Neuronal stem cell (in vitro differentiated cells): ENCODE measurements around the gene TIMM13.

Source experiments
- DNase-seq: peaks from one replicate; pipeline ENCODE4 v3.0.0-alpha.2; 2013; ENCODE audit warnings: low spot score
- H2AFZ ChIP-seq: one replicate; pipeline ENCODE4 v1.6.1; 2013; ENCODE audit warnings: mild to moderate bottlenecking, low read length, inconsistent platforms
- H2AK5ac ChIP-seq: 2 replicates; pipeline ENCODE4 v1.6.1; 2013; ENCODE audit warnings: low read depth, mild to moderate bottlenecking, inconsistent platforms, low read length, moderate library complexity, mixed read lengths
- H2BK120ac ChIP-seq: 2 replicates; pipeline ENCODE4 v1.6.1; 2013; ENCODE audit warnings: low read depth, mild to moderate bottlenecking, inconsistent platforms, low read length, moderate library complexity, mixed read lengths
- H2BK12ac ChIP-seq: one replicate; pipeline ENCODE4 v1.6.1; 2013; ENCODE audit warnings: low read length, inconsistent platforms
- H2BK15ac ChIP-seq: 2 replicates; pipeline ENCODE4 v1.6.1; 2013; ENCODE audit warnings: mild to moderate bottlenecking, low read length, inconsistent platforms, mixed read lengths
- H2BK5ac ChIP-seq: one replicate; pipeline ENCODE4 v1.6.1; 2013; ENCODE audit warnings: inconsistent platforms, mild to moderate bottlenecking, low read length, moderate library complexity
- H3K14ac ChIP-seq: one replicate; pipeline ENCODE4 v1.6.1; 2013; ENCODE audit warnings: low read length, inconsistent platforms
- H3K18ac ChIP-seq: 2 replicates; pipeline ENCODE4 v1.6.1; 2013; ENCODE audit warnings: low read length, inconsistent platforms
- H3K23ac ChIP-seq: 2 replicates; pipeline ENCODE4 v1.6.1; 2013; ENCODE audit warnings: low read depth, mild to moderate bottlenecking, mixed read lengths, low read length, inconsistent platforms; ENCODE audit not compliant: poor library complexity
- H3K27ac ChIP-seq: replicated peaks from 3 replicates; pipeline ENCODE4 v1.5.1; 2013; ENCODE audit warnings: low read length, inconsistent platforms
- H3K27me3 ChIP-seq, 3 experiments: 2 replicates each; pipeline ENCODE4 v1.6.1; 2013; ENCODE audit warnings: low read length in 3 of 3, mild to moderate bottlenecking in 2 of 3, inconsistent platforms in 1 of 3, low read depth in 1 of 3, mixed read lengths in 1 of 3, moderate library complexity in 1 of 3; ENCODE audit not compliant: control insufficient read depth in 3 of 3, insufficient read depth in 3 of 3
- H3K36me3 ChIP-seq, 2 donors: replicated peaks in 1 of 2; 2 replicates each; pipeline ENCODE4 v1.6.1; 2013; ENCODE audit warnings: low read length in 2 of 2; ENCODE audit not compliant: control insufficient read depth in 2 of 2, insufficient read depth in 2 of 2
- H3K4ac ChIP-seq: 2 replicates; pipeline ENCODE4 v1.6.1; 2013; ENCODE audit warnings: inconsistent platforms, mild to moderate bottlenecking, low read length, moderate library complexity
- H3K4me1 ChIP-seq, 2 donors: 1 replicate in 1 of 2; 2 replicates in 1 of 2; pipeline ENCODE4 v1.6.1; 2013; ENCODE audit warnings: low read length in 2 of 2, low read depth in 1 of 2; ENCODE audit not compliant: control insufficient read depth in 2 of 2, insufficient read depth in 1 of 2
- H3K4me2 ChIP-seq: one replicate; pipeline ENCODE4 v1.6.1; 2013; ENCODE audit warnings: mild to moderate bottlenecking, low read length, inconsistent platforms; ENCODE audit not compliant: insufficient read depth, poor library complexity, severe bottlenecking
- H3K4me3 ChIP-seq, 2 donors: 2 replicates each; pipeline ENCODE4 v1.5.1; 2013; ENCODE audit warnings: low read length in 2 of 2, mild to moderate bottlenecking in 2 of 2, inconsistent platforms in 1 of 2, moderate library complexity in 1 of 2
- H3K79me1 ChIP-seq: one replicate; pipeline ENCODE4 v1.6.1; 2013; ENCODE audit warnings: low read depth, mild to moderate bottlenecking, inconsistent platforms, low read length, moderate library complexity
- H3K9ac ChIP-seq: one replicate; pipeline ENCODE4 v1.6.1; 2013; ENCODE audit warnings: mild to moderate bottlenecking, low read depth, low read length, inconsistent platforms; ENCODE audit not compliant: poor library complexity
- H3K9me3 ChIP-seq, 2 donors: replicated peaks in 1 of 2; 2 replicates each; pipeline versions ENCODE3 to v1.6.1; 2013; ENCODE audit warnings: low read length in 2 of 2, mild to moderate bottlenecking in 2 of 2, inconsistent platforms in 1 of 2, low read depth in 1 of 2, mixed read lengths in 1 of 2, moderate library complexity in 1 of 2; ENCODE audit not compliant: control insufficient read depth in 2 of 2, insufficient read depth in 1 of 2
- H4K8ac ChIP-seq: one replicate; pipeline ENCODE4 v1.6.1; 2013; ENCODE audit warnings: low read depth, mild to moderate bottlenecking, inconsistent platforms, low read length, moderate library complexity
- H4K91ac ChIP-seq: one replicate; pipeline ENCODE4 v1.6.1; 2013; ENCODE audit warnings: low read length, low read depth, mild to moderate bottlenecking, inconsistent platforms; ENCODE audit not compliant: poor library complexity
- WGBS, 2 donors: extraction: QIAGEN DNeasy Blood & Tissue Kit; methylation state at CpG; one replicate each; pipeline ENCODE4 v1.1.7; 2013; ENCODE audit warnings: missing lambda C conversion rate in 2 of 2, mixed read lengths in 1 of 2; ENCODE audit not compliant: insufficient read length in 2 of 2, insufficient replicate concordance in 1 of 2; ENCODE audit errors: extremely low coverage in 2 of 2; 5-methylcytosine and 5-hydroxymethylcytosine counted together

The TIMM13 gene

GRCh38 chr19:2389594-2389993, 37.8 kb downstream of the TIMM13 start:
- H3K14ac ChIP-seq = peak overlapping the region; percentile 63
- H4K91ac ChIP-seq = no peak overlapping the region

GRCh38 chr19:2387367-2388288, 39.8 kb downstream of the TIMM13 start:
- no peak overlapping the region for H3K18ac ChIP-seq
- no peak overlapping the region for H3K27ac ChIP-seq
- H3K79me1 ChIP-seq = no peaks in the 10 kb centered on the region
- no peak overlapping the region for H2AK5ac ChIP-seq
- no peak overlapping the region for H3K4me3 ChIP-seq
- H3K4me2 ChIP-seq = no peak overlapping the region
- H2BK5ac ChIP-seq = no peak overlapping the region
- no peaks in the 10 kb centered on the region for H3K27me3 ChIP-seq
- H2BK15ac ChIP-seq = no peak overlapping the region
- no peak overlapping the region for H4K8ac ChIP-seq
- no peaks in the 10 kb centered on the region for H3K9me3 ChIP-seq
- no peak overlapping the region for H3K14ac ChIP-seq
- H2BK120ac ChIP-seq = no peak overlapping the region
- H4K91ac ChIP-seq = no peak overlapping the region
- no peaks in the 10 kb centered on the region for H3K36me3 ChIP-seq
- no peak overlapping the region for H3K9ac ChIP-seq
- no peak overlapping the region for H3K23ac ChIP-seq
- H2BK12ac ChIP-seq = no peak overlapping the region
- no CpG with 5 or more reads among the region's 20 CpGs for WGBS, 2 donors
- no peak for DNase-seq
- peak overlapping the region; percentile 75 for H2AFZ ChIP-seq
- H3K4ac ChIP-seq = no peak overlapping the region
- H3K4me1 ChIP-seq = peaks cover 0 to 4% of the 10 kb centered on the region in 2 donors

More at GRCh38 chr19:2389594-2389993, 37.8 kb downstream of the TIMM13 start:
- Histone ChIP-seq H3K9ac (no peak overlapping the region), H2AK5ac (peak overlapping the region; percentile 91), H3K4me3 (no peak overlapping the region), H3K79me1 (no peaks in the 10 kb centered on the region), H2BK12ac (peak overlapping the region; percentile 100), H2BK120ac (no peak overlapping the region), H3K23ac (peak overlapping the region; percentile 78), H4K8ac (no peak overlapping the region), H3K27ac (no peak overlapping the region), H3K4me1 (peaks cover 0 to 4% of the 10 kb centered on the region in 2 donors), H3K4me2 (no peak overlapping the region), H3K36me3 (no peaks in the 10 kb centered on the region), H3K18ac (no peak overlapping the region), H2BK5ac (no peak overlapping the region), H2AFZ (no peak overlapping the region), H2BK15ac (peak overlapping the region; percentile 62), H3K9me3 (no peaks in the 10 kb centered on the region), H3K27me3 (no peaks in the 10 kb centered on the region), H3K4ac (no peak overlapping the region)
- DNase-seq = no peak
- WGBS, 2 donors = no CpG with 5 or more reads among the region's 21 CpGs

- H3K4ac ChIP-seq = no peak overlapping the region
- H3K27ac ChIP-seq = no peak overlapping the region
- H2BK5ac ChIP-seq = no peak overlapping the region
- no peak overlapping the region for H3K23ac ChIP-seq
- H3K14ac ChIP-seq = no peak overlapping the region
- no peak overlapping the region for H2BK120ac ChIP-seq
- no peak overlapping the region for H2BK12ac ChIP-seq
- peaks cover 2 to 4% of the 10 kb centered on the region in 2 donors for H3K4me1 ChIP-seq
- DNase-seq = no peak
- H3K4me2 ChIP-seq = no peak overlapping the region
- peak overlapping the region; percentile 20 for H3K18ac ChIP-seq
- H3K79me1 ChIP-seq = no peaks in the 10 kb centered on the region
- no CpG with 5 or more reads among the region's 37 CpGs for WGBS, 2 donors
- no peak overlapping the region for H4K91ac ChIP-seq
- H2BK15ac ChIP-seq = peak overlapping the region; percentile 71
- no peak overlapping the region for H3K4me3 ChIP-seq
- no peak overlapping the region for H2AFZ ChIP-seq
- H3K36me3 ChIP-seq = no peaks in the 10 kb centered on the region
- H3K9me3 ChIP-seq = peaks cover 0 to 2% of the 10 kb centered on the region in 2 donors
- no peak overlapping the region for H2AK5ac ChIP-seq
- no peak overlapping the region for H3K9ac ChIP-seq
- no peak overlapping the region for H4K8ac ChIP-seq
- H3K27me3 ChIP-seq = no peaks in the 10 kb centered on the region
These were observed 42.2 kb downstream of the TIMM13 start for GRCh38 chr19:2385053-2385721.
